K562 (cell line): ENCODE results near the gene LRMDA. TPM values are rescaled to one million over a fixed set of nuclear protein-coding genes. Genes with fewer than 3 reads are reported as not detected.

Experiments used
- E2F6 ChIP-seq, 2 experiments: IDR thresholded peaks; 2 replicates each; pipeline ENCODE4 v1.6.1; 2011; ENCODE audit warnings: borderline replicate concordance in 1 of 2, control low read depth in 1 of 2, low read depth in 1 of 2, low read length in 1 of 2, mild to moderate bottlenecking in 1 of 2, mixed read lengths in 1 of 2, moderate library complexity in 1 of 2; ENCODE audit not compliant: insufficient read depth in 1 of 2, insufficient read length in 1 of 2, poor library complexity in 1 of 2, severe bottlenecking in 1 of 2; ENCODE audit errors: extremely low read depth in 1 of 2
- PATZ1 ChIP-seq: fragments of 250-450 bp; sonication (Bioruptor Pico); IDR thresholded peaks from 2 replicates; pipeline ENCODE4 v1.5.0; 2020; ENCODE audit warnings: mild to moderate bottlenecking, borderline replicate concordance
- PBX2 ChIP-seq, 2 experiments: IDR thresholded peaks in 1 of 2; conservative IDR thresholded peaks in 1 of 2; 2 replicates each; pipeline ENCODE4 v1.6.1; 2016; ENCODE audit warnings: low read depth in 2 of 2, mild to moderate bottlenecking in 1 of 2, missing compliant biosample characterization in 1 of 2, missing genetic modification characterization in 1 of 2, moderate library complexity in 1 of 2
- REST ChIP-seq, 2 experiments: fragments of 450-650 bp; formaldehyde crosslinking in 1 of 2; IDR thresholded peaks; 2 replicates each; pipeline versions ENCODE4 v1.4.0 to v1.6.1; 2014 to 2020; ENCODE audit warnings: mild to moderate bottlenecking in 2 of 2, borderline replicate concordance in 1 of 2, low read depth in 1 of 2
- VEZF1 ChIP-seq: fragments of 200-800 bp; sonication (Bioruptor generic); IDR thresholded peaks from 2 replicates; pipeline ENCODE4 v1.6.1; 2017; ENCODE audit warnings: missing genetic modification characterization, missing compliant biosample characterization
- ZNF197 ChIP-seq: fragments of 200-800 bp; sonication (Bioruptor generic); IDR thresholded peaks from 2 replicates; pipeline ENCODE4 v1.6.1; 2016; ENCODE audit warnings: low read depth, missing genetic modification characterization, missing compliant biosample characterization
- ZNF717 ChIP-seq: fragments of 250-450 bp; sonication (Bioruptor Pico); IDR thresholded peaks from 2 replicates; pipeline ENCODE4 v1.5.0; 2021
- polyA plus RNA-seq, 8 experiments: library from polyadenylated mRNA; depleted of rRNA in 4 of 8; stranded (reverse) in 5 of 8; unstranded in 3 of 8; fragments of >200 nt; fragmentation: Nextera tagmentation in 2 of 8; fragmentation: Illumina TruSeq in 1 of 8; extraction: Ambion mirVana in 2 of 8; extraction: Trizol in 1 of 8; gene quantifications; 2 replicates each; pipeline versions ENCODE4 v1.2.1 to v1.2.3, GENCODE V29; 2011 to 2014; ENCODE audit warnings: inconsistent platforms in 1 of 8, missing spikeins in 1 of 8
- total RNA-seq, 7 experiments: library from RNA; depleted of rRNA in 6 of 7; stranded (reverse); fragments of >200 nt in 6 of 7; fragmentation: Illumina TruSeq in 2 of 7; extraction: Trizol in 2 of 7; gene quantifications; 2 replicates each; pipeline versions ENCODE4 v1.2.1 to v1.2.3, GENCODE V29; 2011 to 2021; ENCODE audit warnings: low replicate concordance in 1 of 7

Gene LRMDA
- total and polyA plus RNA-seq, 9 of the 15 experiments (the other 6 are each of a cell fraction or from before 2014, with no cell fraction given), result 0.25 TPM; not detected in 8

GRCh38 chr10:75401569-75402485 lies 29.6 kb upstream of the LRMDA start, which contains the start of gene ZNF503 (continued):
- TF ChIP-seq VEZF1 (CRISPR knock-in tag), result peak; percentile 34
- no peak for TF ChIP-seq PBX2 (CRISPR knock-in tag; IDR thresholded peaks at IDR 0.05; ENCODE audit: low read depth)
- TF ChIP-seq PBX2 (tag; conservative IDR thresholded peaks at IDR 0.05; ENCODE audit: low read depth), result no peak
- TF ChIP-seq E2F6 (IDR thresholded peaks at IDR 0.05; ENCODE audit: borderline replicate concordance in 1 of 2, extremely low read depth in 1 of 2, insufficient read depth in 1 of 2, insufficient read length in 1 of 2, low read depth in 1 of 2, low read length in 1 of 2, poor library complexity in 1 of 2, severe bottlenecking in 1 of 2), result peak; percentile 35 to 77
- TF ChIP-seq ZNF717 (CRISPR knock-in tag), result no peak
- no peak for TF ChIP-seq PATZ1 (CRISPR knock-in tag)
- TF ChIP-seq REST (IDR thresholded peaks at IDR 0.05; ENCODE audit: borderline replicate concordance), result peak; percentile 41; the same call in 1 of the 2 replicates
- TF ChIP-seq REST (CRISPR knock-in tag; IDR thresholded peaks at IDR 0.05; ENCODE audit: low read depth), result no peak
- TF ChIP-seq ZNF197 (CRISPR knock-in tag), result no peak
